HepG2 (cell line): Measurements from ENCODE around the gene ARFGEF3. TPM values are rescaled to one million over a fixed set of nuclear protein-coding genes. Genes with fewer than 3 reads are reported as not detected.

Experiments
- CREB1 ChIP-seq, 2 experiments: fragments of 450-650 bp in 1 of 2; IDR thresholded peaks; 2 replicates each; pipeline ENCODE4 v1.6.1; 2016 to 2017; ENCODE audit warnings: control low read depth in 1 of 2, mild to moderate bottlenecking in 1 of 2, missing compliant biosample characterization in 1 of 2, missing genetic modification characterization in 1 of 2
- ELF4 ChIP-seq: sonication (generic); formaldehyde crosslinking; IDR thresholded peaks from 2 replicates; pipeline ENCODE4 v1.5.0; 2020; ENCODE audit warnings: missing genetic modification reagents, mild to moderate bottlenecking, moderate library complexity, borderline replicate concordance
- MYNN ChIP-seq: sonication (generic); formaldehyde crosslinking; IDR thresholded peaks from 2 replicates; pipeline ENCODE4 v1.4.0; 2020; ENCODE audit warnings: mild to moderate bottlenecking, low read depth, missing genetic modification reagents
- RNF2 ChIP-seq: fragments of 450-650 bp; conservative IDR thresholded peaks from 2 replicates; pipeline ENCODE4 v1.6.1; 2016; ENCODE audit warnings: low read depth
- ZNF75D ChIP-seq: sonication (generic); formaldehyde crosslinking; IDR thresholded peaks from 2 replicates; pipeline ENCODE4 v1.8.1; 2023; ENCODE audit warnings: missing genetic modification reagents, mild to moderate bottlenecking, borderline replicate concordance
- ZNF83 ChIP-seq: sonication (generic); formaldehyde crosslinking; IDR thresholded peaks from 2 replicates; pipeline ENCODE4 v1.4.0; 2020; ENCODE audit warnings: missing genetic modification reagents, mild to moderate bottlenecking, borderline replicate concordance
- ZNF841 ChIP-seq: sonication (generic); formaldehyde crosslinking; IDR thresholded peaks from 2 replicates; pipeline ENCODE4 v1.8.1; 2023; ENCODE audit warnings: missing genetic modification reagents, borderline replicate concordance
- ZNF891 ChIP-seq: sonication (generic); formaldehyde crosslinking; IDR thresholded peaks from 2 replicates; pipeline ENCODE4 v1.5.0; 2020; ENCODE audit warnings: mild to moderate bottlenecking, missing genetic modification reagents
- polyA plus RNA-seq, 8 experiments: library from polyadenylated mRNA; depleted of rRNA in 3 of 8; stranded (reverse) in 7 of 8; unstranded in 1 of 8; fragments of >200 nt; fragmentation: Illumina TruSeq in 4 of 8; extraction: Trizol in 4 of 8; gene quantifications; 2 replicates each; pipeline versions ENCODE4 v1.2.1 to v1.2.3, GENCODE V29; 2011 to 2016; ENCODE audit warnings: low read depth in 4 of 8, missing spikeins in 1 of 8, mixed read lengths in 1 of 8; ENCODE audit not compliant: insufficient read depth in 1 of 8
- total RNA-seq, 5 experiments: library from RNA; depleted of rRNA; stranded (reverse); fragments of >200 nt; fragmentation: Illumina TruSeq; extraction: Trizol; gene quantifications; 2 replicates each; pipeline ENCODE4 v1.2.3, GENCODE V29; 2016; ENCODE audit warnings: low read depth in 1 of 5
- TF ChIP-seq, protein P1 (sequence below): sonication (generic); formaldehyde crosslinking; IDR thresholded peaks from 2 replicates; pipeline ENCODE4 v1.5.0; 2020; ENCODE audit warnings: missing genetic modification reagents
- TF ChIP-seq, protein P2 (sequence below): sonication (generic); formaldehyde crosslinking; IDR thresholded peaks from 2 replicates; pipeline ENCODE4 v1.5.0; 2020; ENCODE audit warnings: mild to moderate bottlenecking, missing genetic modification reagents, moderate library complexity
- TF ChIP-seq, protein P3 (sequence below): sonication (generic); formaldehyde crosslinking; IDR thresholded peaks from 2 replicates; pipeline ENCODE4 v1.8.0; 2022; ENCODE audit warnings: mild to moderate bottlenecking, missing genetic modification reagents, moderate library complexity
- TF ChIP-seq, protein P4 (sequence below): IDR thresholded peaks from 2 replicates; pipeline ENCODE4 v1.6.1; 2016; ENCODE audit warnings: mild to moderate bottlenecking
- TF ChIP-seq, protein P5 (sequence below): sonication (generic); formaldehyde crosslinking; conservative IDR thresholded peaks from 2 replicates; pipeline ENCODE4 v1.8.0; 2022; ENCODE audit warnings: mild to moderate bottlenecking, moderate library complexity, missing genetic modification reagents
- TF ChIP-seq, protein P6 (sequence below): IDR thresholded peaks from 2 replicates; pipeline ENCODE4 v1.6.1; 2016

ARFGEF3 gene
- total and polyA plus RNA-seq, 2 of the 13 experiments (the other 11 are each of a cell fraction or from before 2014, with no cell fraction given), result 0.60 to 2.6 TPM

DNA sequence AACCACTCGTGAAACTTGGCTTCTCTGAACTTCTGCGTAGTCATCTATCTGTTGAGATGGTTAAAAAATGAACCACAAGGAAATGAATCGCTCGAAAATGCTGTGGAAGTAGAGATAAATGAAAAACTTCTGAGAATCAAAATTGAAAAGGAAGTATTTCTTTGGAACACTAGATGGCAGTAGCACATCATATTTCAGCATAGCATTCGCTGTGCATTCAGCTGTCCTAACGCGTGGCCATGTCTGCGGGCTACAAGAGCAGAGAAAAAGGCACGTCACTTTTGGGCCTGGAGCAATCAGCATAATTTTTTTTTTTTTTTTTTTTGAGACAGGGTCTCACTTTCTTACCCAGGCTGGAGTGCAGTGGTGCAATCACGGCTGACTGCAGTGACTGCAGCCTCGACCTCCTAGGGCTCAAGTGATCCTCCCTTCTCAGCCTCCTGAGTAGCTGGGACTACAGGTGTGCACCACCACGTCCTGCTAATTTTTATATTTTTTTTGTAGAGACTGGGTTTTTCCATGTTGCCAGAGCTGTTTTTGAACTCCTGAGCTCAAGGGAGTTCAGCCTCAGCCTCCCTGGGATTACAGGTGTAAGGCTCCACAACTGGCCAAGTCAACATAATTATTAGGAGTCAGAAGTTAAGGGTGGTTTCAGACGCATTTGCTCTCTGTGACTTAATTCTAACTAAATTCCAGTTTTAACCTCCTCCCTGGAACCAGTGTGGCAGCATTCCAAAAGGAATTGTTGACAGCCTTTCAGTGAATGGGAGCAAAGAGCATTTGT is 45.7 kb upstream of the ARFGEF3 start (continued):
- TF ChIP-seq, protein P1, sequence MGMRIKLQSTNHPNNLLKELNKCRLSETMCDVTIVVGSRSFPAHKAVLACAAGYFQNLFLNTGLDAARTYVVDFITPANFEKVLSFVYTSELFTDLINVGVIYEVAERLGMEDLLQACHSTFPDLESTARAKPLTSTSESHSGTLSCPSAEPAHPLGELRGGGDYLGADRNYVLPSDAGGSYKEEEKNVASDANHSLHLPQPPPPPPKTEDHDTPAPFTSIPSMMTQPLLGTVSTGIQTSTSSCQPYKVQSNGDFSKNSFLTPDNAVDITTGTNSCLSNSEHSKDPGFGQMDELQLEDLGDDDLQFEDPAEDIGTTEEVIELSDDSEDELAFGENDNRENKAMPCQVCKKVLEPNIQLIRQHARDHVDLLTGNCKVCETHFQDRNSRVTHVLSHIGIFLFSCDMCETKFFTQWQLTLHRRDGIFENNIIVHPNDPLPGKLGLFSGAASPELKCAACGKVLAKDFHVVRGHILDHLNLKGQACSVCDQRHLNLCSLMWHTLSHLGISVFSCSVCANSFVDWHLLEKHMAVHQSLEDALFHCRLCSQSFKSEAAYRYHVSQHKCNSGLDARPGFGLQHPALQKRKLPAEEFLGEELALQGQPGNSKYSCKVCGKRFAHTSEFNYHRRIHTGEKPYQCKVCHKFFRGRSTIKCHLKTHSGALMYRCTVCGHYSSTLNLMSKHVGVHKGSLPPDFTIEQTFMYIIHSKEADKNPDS (CRISPR knock-in tag), result no peak
- TF ChIP-seq ZNF75D (CRISPR knock-in tag) (no peak), ZNF841 (CRISPR knock-in tag) (no peak), ZNF83 (CRISPR knock-in tag) (no peak), CREB1 (IDR thresholded peaks at IDR 0.05) (0 out of 2 replicates have a peak, but pooled peaks have one; percentile 40), CREB1 (CRISPR knock-in tag; IDR thresholded peaks at IDR 0.05) (no peak), ZNF891 (CRISPR knock-in tag) (no peak), ELF4 (CRISPR knock-in tag) (no peak), MYNN (CRISPR knock-in tag) (no peak), RNF2 (no peak)
- TF ChIP-seq, protein P2, sequence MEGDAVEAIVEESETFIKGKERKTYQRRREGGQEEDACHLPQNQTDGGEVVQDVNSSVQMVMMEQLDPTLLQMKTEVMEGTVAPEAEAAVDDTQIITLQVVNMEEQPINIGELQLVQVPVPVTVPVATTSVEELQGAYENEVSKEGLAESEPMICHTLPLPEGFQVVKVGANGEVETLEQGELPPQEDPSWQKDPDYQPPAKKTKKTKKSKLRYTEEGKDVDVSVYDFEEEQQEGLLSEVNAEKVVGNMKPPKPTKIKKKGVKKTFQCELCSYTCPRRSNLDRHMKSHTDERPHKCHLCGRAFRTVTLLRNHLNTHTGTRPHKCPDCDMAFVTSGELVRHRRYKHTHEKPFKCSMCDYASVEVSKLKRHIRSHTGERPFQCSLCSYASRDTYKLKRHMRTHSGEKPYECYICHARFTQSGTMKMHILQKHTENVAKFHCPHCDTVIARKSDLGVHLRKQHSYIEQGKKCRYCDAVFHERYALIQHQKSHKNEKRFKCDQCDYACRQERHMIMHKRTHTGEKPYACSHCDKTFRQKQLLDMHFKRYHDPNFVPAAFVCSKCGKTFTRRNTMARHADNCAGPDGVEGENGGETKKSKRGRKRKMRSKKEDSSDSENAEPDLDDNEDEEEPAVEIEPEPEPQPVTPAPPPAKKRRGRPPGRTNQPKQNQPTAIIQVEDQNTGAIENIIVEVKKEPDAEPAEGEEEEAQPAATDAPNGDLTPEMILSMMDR, result peak; percentile 90
- TF ChIP-seq, protein P3, sequence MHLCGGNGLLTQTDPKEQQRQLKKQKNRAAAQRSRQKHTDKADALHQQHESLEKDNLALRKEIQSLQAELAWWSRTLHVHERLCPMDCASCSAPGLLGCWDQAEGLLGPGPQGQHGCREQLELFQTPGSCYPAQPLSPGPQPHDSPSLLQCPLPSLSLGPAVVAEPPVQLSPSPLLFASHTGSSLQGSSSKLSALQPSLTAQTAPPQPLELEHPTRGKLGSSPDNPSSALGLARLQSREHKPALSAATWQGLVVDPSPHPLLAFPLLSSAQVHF (CRISPR knock-in tag), result no peak
- TF ChIP-seq, protein P4, sequence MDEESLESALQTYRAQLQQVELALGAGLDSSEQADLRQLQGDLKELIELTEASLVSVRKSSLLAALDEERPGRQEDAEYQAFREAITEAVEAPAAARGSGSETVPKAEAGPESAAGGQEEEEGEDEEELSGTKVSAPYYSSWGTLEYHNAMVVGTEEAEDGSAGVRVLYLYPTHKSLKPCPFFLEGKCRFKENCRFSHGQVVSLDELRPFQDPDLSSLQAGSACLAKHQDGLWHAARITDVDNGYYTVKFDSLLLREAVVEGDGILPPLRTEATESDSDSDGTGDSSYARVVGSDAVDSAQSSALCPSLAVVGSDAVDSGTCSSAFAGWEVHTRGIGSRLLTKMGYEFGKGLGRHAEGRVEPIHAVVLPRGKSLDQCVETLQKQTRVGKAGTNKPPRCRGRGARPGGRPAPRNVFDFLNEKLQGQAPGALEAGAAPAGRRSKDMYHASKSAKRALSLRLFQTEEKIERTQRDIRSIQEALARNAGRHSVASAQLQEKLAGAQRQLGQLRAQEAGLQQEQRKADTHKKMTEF (CRISPR knock-in tag), result peak; percentile 40
- TF ChIP-seq, protein P5, sequence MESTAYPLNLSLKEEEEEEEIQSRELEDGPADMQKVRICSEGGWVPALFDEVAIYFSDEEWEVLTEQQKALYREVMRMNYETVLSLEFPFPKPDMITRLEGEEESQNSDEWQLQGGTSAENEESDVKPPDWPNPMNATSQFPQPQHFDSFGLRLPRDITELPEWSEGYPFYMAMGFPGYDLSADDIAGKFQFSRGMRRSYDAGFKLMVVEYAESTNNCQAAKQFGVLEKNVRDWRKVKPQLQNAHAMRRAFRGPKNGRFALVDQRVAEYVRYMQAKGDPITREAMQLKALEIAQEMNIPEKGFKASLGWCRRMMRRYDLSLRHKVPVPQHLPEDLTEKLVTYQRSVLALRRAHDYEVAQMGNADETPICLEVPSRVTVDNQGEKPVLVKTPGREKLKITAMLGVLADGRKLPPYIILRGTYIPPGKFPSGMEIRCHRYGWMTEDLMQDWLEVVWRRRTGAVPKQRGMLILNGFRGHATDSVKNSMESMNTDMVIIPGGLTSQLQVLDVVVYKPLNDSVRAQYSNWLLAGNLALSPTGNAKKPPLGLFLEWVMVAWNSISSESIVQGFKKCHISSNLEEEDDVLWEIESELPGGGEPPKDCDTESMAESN, result no peak
- TF ChIP-seq, protein P6, sequence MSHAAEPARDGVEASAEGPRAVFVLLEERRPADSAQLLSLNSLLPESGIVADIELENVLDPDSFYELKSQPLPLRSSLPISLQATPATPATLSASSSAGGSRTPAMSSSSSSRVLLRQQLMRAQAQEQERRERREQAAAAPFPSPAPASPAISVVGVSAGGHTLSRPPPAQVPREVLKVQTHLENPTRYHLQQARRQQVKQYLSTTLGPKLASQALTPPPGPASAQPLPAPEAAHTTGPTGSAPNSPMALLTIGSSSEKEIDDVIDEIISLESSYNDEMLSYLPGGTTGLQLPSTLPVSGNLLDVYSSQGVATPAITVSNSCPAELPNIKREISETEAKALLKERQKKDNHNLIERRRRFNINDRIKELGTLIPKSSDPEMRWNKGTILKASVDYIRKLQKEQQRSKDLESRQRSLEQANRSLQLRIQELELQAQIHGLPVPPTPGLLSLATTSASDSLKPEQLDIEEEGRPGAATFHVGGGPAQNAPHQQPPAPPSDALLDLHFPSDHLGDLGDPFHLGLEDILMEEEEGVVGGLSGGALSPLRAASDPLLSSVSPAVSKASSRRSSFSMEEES (CRISPR knock-in tag), result peak; percentile 21; the same call in 1 of the 2 replicates
